ENCODE results near the gene TNFRSF17.
A peak's percentile ranks its signal among the peaks of the same experiment; 100 is the strongest.
"Not testable (repeated sequence)": the region's sequence is repeated elsewhere in the genome, so short reads cannot be mapped to it uniquely, and the experiment has no call there.

TNFRSF17 gene

GRCh38 chr16:11968577-11968976, 3.6 kb downstream of the TNFRSF17 start:
- no peak for FAIRE-seq

GRCh38 chr16:11970292-11970691, 5.3 kb downstream of the TNFRSF17 start:
- DNase-seq (ENCODE audit: insufficient read length, low spot score); FAIRE-seq: not testable (repeated sequence)

More at GRCh38 chr16:11968577-11968976, 3.6 kb downstream of the TNFRSF17 start:
- DNase-seq (ENCODE audit: insufficient read length, low spot score) = no peak

DNA sequence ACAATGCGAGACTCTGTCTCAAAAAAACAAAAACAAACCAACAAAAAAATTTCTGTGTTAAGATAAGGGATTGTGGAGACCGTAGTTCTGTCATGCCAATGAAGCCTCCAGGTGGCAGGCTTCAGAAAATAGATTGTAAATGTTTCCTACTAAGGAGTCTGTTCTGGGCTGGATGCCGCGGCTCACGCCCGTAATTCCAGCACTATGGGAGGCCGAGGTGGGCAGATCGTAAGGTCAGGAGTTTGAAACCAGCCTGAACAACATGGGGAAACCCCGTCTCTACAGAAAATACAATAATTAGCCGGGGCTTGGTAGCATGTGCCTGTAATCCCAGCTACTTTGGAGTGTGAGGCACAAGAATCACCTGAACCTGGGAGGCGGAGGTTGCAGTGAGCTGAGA, 7.1 kb downstream of the TNFRSF17 start:
- FAIRE-seq = no peak
- no peak for DNase-seq (ENCODE audit: insufficient read length, low spot score)

GRCh38 chr16:11973070-11973469, 8.1 kb downstream of the TNFRSF17 start:
- FAIRE-seq = no peak
- no peak for DNase-seq (ENCODE audit: insufficient read length, low spot score)

GRCh38 chr16:11976850-11977375, 11.9 kb downstream of the TNFRSF17 start:
- FAIRE-seq = no peak
- no peak for DNase-seq (ENCODE audit: insufficient read length, low spot score)

GRCh38 chr16:11977376-11978041, 12.5 kb downstream of the TNFRSF17 start:
- FAIRE-seq (no peak), DNase-seq (ENCODE audit: insufficient read length, low spot score) (peak; percentile 66)

GRCh38 chr16:11978080-11978479, 13.1 kb downstream of the TNFRSF17 start:
- no peak for DNase-seq (ENCODE audit: insufficient read length, low spot score)
- FAIRE-seq = no peak

DNA sequence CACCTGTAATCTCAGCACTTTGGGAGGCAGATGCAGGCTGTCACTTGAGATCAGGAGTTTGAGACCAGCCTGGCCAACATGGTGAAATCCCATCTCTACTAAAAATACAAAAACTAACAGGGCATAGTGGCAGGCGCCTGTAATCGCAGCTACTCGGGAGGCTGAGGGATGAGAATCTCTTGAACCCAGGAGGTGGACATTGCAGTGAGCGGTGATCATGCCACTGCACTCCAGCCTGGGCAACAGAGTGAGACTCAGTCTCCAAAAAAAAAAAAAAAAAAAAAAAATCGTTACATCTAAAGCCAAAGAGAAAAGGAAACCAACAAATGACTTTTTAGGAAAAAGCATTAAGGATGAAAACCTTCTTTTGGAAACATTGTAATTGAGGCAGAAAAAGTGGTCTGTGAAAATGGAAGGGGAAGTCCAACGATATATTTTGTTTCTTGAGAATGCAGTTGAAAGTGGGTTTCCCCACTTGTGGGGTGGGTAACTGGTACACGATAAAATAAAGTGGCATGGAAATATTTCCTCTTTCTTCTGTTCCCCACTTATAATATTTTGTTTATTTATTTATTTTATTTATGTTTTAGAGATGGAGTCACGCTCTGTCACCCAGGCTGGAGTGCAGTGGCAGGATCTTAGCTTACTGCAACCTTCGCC, 14.1 kb downstream of the TNFRSF17 start:
- no peak for FAIRE-seq
- no peak for DNase-seq (ENCODE audit: insufficient read length, low spot score)

GRCh38 chr16:11980136-11980844, 15.3 kb downstream of the TNFRSF17 start:
- DNase-seq (ENCODE audit: insufficient read length, low spot score) (no peak), FAIRE-seq (no peak)

DNA sequence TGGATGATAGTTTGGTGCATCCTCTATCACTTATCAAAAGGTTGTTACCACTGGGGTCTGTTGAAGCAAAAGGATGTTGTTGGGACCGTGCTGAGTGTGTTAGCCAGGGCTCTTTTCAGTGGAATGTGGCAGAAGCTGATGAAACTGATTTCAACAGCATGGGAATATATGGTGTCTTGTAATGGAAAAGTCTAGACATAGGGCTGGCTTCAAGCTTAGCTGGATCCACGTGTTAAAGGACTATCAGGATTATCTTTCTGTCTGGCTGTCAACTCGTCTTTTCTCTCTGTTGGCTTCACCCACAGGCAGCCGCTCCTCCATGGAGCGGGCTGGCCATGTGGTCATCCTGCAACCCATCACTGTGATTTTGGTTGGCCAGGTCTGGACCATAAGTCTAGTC, 20.2 kb downstream of the TNFRSF17 start:
- no peak for DNase-seq (ENCODE audit: insufficient read length, low spot score)
- no peak for FAIRE-seq

DNA sequence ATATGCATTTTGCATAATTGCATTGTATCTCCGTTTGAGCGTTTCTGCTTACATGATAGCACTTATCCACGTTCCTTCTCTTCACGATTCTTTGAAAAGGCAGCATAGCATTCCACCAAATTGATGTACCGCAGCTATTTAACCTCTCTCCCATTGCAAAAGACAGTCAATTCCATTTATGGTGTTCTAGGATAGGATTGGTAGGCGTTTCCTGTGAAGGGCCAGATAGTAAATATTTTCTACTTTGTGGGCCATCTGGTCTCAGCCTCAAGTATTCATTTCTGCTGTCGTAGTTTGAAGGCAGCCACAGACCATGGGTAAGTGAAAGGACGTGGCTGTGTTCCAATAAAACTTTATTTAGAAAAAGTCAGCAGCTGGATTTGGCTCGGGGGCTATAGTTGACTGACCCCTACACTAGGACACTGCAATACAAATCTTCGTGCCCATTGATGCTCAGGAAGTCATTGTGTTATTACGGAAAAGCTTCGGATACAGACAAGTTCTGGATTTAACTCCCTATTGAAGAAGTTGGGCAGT, 21.6 kb downstream of the TNFRSF17 start:
- FAIRE-seq = no peak
- DNase-seq (ENCODE audit: insufficient read length, low spot score) = no peak

GRCh38 chr16:11988258-11988978, 23.4 kb downstream of the TNFRSF17 start:
- no peak for FAIRE-seq
- DNase-seq (ENCODE audit: insufficient read length, low spot score) = no peak

DNA sequence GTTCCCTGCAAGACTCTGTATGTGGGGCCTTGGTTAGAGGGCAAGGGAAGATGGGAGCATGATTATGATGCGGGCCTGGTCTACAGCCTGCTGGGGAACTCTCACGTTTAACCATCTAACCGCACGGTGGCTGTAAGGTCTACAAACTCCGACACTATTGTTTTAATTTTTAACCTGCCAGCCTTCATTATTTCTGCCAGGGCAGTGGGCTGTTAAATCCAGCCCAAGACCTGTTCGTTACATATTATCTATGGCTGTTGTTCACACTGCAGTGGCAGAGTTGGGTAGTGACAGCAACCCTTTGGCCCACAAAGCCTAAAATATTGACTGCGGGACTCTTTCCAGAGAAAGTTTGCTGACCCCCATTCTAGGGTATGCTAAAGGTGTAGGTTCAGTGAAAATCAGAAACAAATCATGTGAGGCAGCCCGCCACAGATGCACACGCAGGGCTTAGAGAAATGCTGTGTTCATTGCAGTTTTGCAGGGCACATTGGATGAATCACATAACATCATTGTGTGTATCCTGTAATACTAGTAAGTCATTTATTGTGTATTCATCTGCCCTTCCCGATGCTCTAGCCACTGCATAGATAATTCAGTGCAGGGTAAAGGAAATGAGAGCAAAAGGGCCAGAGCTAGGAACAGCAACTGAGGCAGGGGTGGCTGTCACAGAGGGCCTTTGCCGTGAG, 25.8 kb downstream of the TNFRSF17 start:
- FAIRE-seq (no peak), DNase-seq (ENCODE audit: insufficient read length, low spot score) (no peak)

GRCh38 chr16:11992008-11992584, 27.1 kb downstream of the TNFRSF17 start:
- FAIRE-seq (no peak), DNase-seq (ENCODE audit: insufficient read length, low spot score) (no peak)

GRCh38 chr16:11992586-11993524, 27.8 kb downstream of the TNFRSF17 start:
- DNase-seq (ENCODE audit: insufficient read length, low spot score) = no peak
- no peak for FAIRE-seq

- DNase-seq (ENCODE audit: insufficient read length, low spot score) (no peak), FAIRE-seq (no peak)
Measured at GRCh38 chr16:11994143-11995119, 29.4 kb downstream of the TNFRSF17 start.

All from HTR-8/SVneo (cell line).